22Rv1 (cell line): Measurements from ENCODE around the gene EPHB1.
"Not testable (repeated sequence)": the region's sequence is repeated elsewhere in the genome, so short reads cannot be mapped to it uniquely, and the experiment has no call there.

Experiments
- H3K27ac ChIP-seq: fragments of 450-650 bp; 2 replicates; pipeline ENCODE4 v1.5.1; 2017
- ZFX ChIP-seq: fragments of 450-650 bp; IDR thresholded peaks from 2 replicates; pipeline ENCODE4 v1.6.1; 2017; ENCODE audit warnings: antibody characterized with exemption, borderline replicate concordance
- TF ChIP-seq, protein P1 (sequence below): fragments of 450-650 bp; IDR thresholded peaks from 2 replicates; pipeline ENCODE4 v1.5.1; 2017; ENCODE audit warnings: mild to moderate bottlenecking

The EPHB1 gene

DNA sequence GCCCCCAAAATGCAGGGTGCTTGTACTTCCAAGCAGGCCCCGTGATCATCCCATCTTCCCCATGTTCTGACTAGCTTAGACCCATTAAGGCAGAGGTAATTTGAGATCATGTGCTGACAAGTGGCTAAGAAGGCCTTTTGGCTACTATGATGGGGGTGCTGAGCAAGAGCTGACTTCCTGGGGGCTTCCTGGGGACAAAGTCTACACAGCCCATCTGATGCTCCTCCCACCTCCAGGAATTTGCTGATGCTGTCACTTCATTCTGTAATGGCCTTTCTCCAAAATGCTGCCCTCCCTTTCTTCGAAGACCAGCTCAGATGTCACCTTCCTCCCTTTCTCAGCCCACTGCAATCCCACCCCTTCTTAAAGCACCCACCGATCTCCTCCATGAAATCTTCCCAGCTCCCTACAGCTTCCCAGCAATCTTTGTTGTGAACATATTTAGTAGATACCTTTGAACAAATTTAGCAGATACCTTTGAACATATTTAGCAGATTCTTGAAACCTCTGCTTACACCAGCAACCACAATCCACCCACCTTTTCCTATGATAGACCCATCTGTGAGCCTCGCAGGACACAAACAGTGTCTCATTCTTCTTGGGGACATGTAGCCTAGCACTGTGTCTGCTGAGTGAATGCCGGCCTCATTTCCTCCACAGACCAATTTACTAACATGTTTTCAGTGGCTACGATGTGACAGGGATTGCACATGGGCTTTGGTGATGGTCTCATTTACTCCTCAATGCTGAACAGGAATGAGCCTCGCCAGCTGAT is 223.3 kb downstream of the EPHB1 start:
- TF ChIP-seq, protein P1, sequence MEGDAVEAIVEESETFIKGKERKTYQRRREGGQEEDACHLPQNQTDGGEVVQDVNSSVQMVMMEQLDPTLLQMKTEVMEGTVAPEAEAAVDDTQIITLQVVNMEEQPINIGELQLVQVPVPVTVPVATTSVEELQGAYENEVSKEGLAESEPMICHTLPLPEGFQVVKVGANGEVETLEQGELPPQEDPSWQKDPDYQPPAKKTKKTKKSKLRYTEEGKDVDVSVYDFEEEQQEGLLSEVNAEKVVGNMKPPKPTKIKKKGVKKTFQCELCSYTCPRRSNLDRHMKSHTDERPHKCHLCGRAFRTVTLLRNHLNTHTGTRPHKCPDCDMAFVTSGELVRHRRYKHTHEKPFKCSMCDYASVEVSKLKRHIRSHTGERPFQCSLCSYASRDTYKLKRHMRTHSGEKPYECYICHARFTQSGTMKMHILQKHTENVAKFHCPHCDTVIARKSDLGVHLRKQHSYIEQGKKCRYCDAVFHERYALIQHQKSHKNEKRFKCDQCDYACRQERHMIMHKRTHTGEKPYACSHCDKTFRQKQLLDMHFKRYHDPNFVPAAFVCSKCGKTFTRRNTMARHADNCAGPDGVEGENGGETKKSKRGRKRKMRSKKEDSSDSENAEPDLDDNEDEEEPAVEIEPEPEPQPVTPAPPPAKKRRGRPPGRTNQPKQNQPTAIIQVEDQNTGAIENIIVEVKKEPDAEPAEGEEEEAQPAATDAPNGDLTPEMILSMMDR: no peak
- no peak for TF ChIP-seq ZFX
- H3K27ac ChIP-seq: no peak overlapping the region

DNA sequence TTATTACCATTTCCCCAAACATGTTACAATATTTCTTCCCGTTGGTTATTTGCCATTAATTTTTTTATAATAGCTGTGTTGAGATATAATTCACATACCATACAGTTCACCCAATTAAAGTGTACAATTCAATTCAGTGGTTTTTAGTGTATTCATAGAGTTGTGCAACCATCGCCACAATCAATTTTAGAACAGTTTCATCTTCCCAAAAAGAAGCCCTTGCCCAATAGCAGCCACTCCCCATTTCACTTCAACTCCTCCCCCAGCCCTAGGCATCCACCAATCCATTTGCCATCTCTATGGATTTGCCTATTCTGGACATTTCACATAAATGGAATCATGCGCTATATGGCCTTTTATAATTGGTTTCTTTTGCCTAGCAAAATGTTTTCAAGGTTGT is 225.1 kb downstream of the EPHB1 start:
- H3K27ac ChIP-seq: no peak overlapping the region
- TF ChIP-seq, protein P1: no peak
- TF ChIP-seq ZFX: no peak

DNA sequence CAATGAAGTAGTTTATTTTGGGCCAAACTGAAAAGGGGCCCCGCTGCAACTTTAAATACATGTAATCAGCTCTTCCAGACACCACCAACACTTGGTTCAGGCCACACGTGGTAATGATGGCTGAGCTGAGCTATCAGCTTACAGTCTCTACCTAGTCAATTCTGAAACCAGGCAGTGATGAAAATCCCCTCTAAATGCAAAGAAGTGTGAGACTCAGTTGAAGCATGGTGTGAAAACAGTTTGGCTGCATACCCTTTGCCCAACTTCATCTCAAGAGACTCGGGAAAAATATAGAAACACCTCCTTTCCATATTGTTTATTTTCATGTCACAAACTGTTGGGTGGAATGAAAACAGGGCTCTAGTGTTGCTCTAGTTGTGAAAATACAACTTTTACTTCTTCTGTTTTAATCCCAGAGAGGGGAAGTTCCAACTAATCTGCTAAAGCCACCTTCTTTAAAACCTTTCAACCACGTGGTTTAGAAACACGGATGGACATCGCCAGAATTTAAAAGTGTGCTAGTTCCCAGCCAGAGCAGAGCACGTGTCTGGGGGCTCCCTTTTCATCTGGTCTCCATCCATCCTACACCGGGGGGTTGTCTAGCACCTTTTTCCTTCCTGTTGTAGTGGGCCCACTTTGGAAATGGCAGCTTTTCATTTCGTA is 229.1 kb downstream of the EPHB1 start:
- no peak overlapping the region for H3K27ac ChIP-seq
- no peak for TF ChIP-seq ZFX
- TF ChIP-seq, protein P1: no peak

DNA sequence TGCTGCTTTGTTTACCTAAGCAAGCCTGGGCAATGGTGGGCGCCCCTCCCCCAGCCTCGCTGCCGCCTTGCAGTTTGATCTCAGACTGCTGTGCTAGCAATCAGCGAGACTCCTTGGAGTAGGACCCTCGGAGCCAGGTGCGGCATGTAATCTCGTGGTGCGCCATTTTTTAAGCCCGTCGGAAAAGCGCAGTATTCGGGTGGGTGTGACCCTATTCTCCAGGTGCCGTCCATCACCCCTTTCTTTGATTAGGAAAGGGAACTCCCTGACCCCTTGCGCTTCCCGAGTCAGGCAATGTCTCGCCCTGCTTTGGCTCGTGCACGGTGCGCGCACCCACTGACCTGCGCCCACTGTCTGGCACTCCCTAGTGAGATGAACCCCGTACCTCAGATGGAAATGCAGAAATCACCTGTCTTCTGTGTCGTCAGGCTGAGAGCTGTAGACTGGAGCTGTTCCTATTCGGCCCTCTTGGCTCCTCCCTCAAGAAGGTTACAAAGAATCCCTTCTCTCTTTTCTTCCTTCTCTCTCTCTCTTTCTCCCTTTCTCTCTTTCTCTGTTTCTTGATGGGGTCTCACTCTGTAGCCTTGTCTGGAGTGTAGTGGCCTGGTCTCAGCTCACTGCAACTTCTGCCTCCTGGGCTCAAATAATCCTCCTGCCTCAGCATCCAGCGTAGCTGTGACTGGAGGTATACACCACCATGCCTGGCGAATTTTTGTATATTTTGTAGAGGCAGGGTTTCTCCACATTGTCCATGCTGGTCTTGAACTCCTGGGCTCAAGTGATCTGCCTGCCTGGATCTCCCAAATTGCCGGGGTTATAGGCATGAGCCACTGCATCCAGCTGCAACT is 235.9 kb downstream of the EPHB1 start:
- not testable (repeated sequence) for H3K27ac ChIP-seq

DNA sequence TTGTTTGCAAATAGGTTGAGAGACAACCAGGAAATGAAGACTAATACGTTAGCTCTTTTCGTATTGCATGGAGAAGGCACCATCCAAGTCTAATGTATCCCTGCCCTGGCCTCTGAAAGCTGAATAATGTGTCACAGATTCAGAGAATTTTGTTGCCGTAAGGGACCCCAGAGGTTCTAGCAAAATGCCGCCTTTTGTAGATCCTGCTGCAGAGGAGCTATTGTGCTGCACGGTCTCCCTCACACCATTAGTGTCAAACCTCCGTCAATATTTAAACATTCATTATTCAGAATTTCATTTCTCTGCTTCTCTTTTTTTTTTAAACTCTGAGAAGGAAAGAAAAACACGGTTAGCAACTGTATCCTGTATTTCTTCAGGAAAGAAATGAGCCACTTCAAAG is 238.7 kb downstream of the EPHB1 start:
- no peak for TF ChIP-seq ZFX
- TF ChIP-seq, protein P1: no peak

DNA sequence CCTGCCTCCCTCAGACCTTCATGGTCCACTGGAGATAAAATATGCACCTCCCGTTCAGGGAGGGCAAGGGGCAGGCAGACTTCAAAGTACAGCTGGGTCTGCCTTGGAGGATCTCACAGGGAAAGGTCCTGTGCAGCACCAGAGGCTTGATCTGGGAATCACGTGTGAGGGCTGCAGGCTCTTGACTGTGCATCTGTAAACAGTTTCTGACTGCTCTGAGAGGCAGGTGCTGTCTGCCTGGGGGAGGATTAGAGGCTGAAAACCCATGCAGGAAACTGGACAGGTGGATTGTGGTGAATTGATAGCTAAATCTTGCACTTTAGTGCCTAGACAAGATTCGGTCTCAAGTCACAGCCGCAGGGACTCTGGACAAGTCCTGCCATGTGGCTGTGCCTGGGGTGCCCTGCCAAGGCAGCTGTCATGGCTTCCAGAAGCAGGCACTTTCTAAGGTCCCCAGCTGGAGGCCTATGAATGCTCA is 239.3 kb downstream of the EPHB1 start:
- H3K27ac ChIP-seq: no peak overlapping the region
- TF ChIP-seq, protein P1: no peak
- TF ChIP-seq ZFX: no peak

More for the DNA sequence above, 238.7 kb downstream of the EPHB1 start:
- H3K27ac ChIP-seq: no peak overlapping the region

DNA sequence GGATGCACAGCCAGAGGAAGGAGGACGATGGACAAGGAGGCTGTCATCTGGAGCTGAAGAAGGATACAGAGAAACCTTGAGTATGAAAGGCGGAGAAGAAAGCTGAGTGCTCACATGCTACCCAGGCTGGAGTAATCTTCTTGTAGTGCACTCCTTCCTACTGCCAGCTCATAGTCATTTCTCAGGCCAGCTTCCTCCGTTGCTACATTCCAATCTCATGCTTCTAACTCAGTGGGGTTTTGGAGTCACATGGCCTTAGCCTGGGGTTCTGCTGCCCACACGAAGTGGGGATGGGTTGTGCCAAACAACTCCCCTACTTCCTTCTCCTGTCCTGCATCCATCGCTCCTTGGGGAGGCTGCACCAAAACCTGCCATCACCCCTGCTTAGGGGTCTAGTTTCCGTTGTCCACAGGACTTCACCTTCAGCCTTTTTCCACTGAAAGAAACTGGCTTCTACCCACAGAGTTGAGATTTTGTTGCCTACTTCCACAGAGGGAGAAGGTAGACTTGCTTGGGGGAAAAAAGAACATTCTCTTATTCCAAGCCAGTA is 239.9 kb downstream of the EPHB1 start:
- no peak overlapping the region for H3K27ac ChIP-seq
- TF ChIP-seq, protein P1: no peak
- no peak for TF ChIP-seq ZFX
